GM12892 (cell line): ENCODE results near the gene MPZL2.

Experiments used
- POLR2A ChIP-seq: IDR thresholded peaks from 2 replicates; pipeline ENCODE4 v1.6.1; 2011; ENCODE audit warnings: low read depth, low read length, control low read depth
- POLR2AphosphoS5 ChIP-seq: IDR thresholded peaks from 2 replicates; pipeline ENCODE4 v1.6.1; 2011; ENCODE audit warnings: low read depth, low read length, control low read depth
- TAF1 ChIP-seq: IDR thresholded peaks from 2 replicates; pipeline ENCODE4 v1.6.1; 2011; ENCODE audit warnings: low read depth, mild to moderate bottlenecking, control low read depth, low read length, borderline replicate concordance

DNA sequence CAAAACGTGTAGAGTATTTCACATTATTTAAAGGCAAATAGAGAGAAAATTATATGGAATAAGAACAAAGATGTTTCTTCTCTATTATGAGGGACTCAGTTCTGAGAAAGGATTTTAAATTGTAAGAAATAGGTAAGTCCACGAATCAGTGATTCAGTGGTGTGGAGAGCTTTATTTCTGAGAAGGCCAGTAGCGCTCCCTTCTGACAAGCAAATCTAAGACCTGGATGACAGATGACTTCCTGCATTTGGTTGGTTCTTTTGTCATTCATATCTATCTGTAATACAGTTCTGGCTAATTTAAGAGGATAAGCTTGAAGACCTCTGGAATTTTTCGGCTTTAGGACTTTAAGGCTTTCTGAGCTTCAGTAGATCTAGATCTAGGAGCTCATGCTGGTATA lies 47.4 kb upstream of the MPZL2 start:
- no peak for TF ChIP-seq POLR2A
- no peak for TF ChIP-seq POLR2AphosphoS5
- TF ChIP-seq TAF1: no peak
